Common myeloid progenitor, CD34-positive (primary cell): ENCODE results near the gene IDI2.

Experiments
- CTCF ChIA-PET: fragments of 350-600 bp; sonication (Branson Sonifier 250); formaldehyde crosslinking; loops from one replicate; lab custom pipeline; 2021; ENCODE audit warnings: antibody characterized with exemption; lab: Charles Lee
- POLR2A ChIA-PET: fragments of 350-600 bp; sonication (Branson Sonifier 250); formaldehyde crosslinking; loops from one replicate; lab custom pipeline; 2021; ENCODE audit warnings: antibody characterized with exemption; lab: Charles Lee
- DNase-seq, 3 donors: peaks; one replicate each; pipeline versions ENCODE4 v3.0.0 to v3.0.0-alpha.2; 2013
- H3K27ac ChIP-seq, 2 experiments: 1 replicate in 1 of 2; 2 replicates in 1 of 2; pipeline ENCODE4 v1.7.0; 2013; ENCODE audit warnings: inconsistent platforms in 2 of 2, low read length in 2 of 2, mild to moderate bottlenecking in 2 of 2, low read depth in 1 of 2, moderate library complexity in 1 of 2; ENCODE audit not compliant: severe bottlenecking in 2 of 2, insufficient read depth in 1 of 2, poor library complexity in 1 of 2
- H3K27me3 ChIP-seq, 5 experiments: replicated peaks in 2 of 5; 1 replicate in 3 of 5; 2 replicates in 2 of 5; pipeline versions ENCODE4 v1.6.1 to v1.7.0; 2013; ENCODE audit warnings: low read length in 4 of 5, mild to moderate bottlenecking in 2 of 5, moderate library complexity in 2 of 5, inconsistent platforms in 1 of 5; ENCODE audit not compliant: insufficient read depth in 5 of 5, control insufficient read depth in 4 of 5
- H3K36me3 ChIP-seq, 4 experiments: 1 replicate in 2 of 4; 2 replicates in 2 of 4; pipeline versions ENCODE4 v1.6.1 to v1.7.0; 2013; ENCODE audit warnings: low read length in 3 of 4, control low read depth in 1 of 4, mild to moderate bottlenecking in 1 of 4; ENCODE audit not compliant: control insufficient read depth in 4 of 4, insufficient read depth in 4 of 4
- H3K4me1 ChIP-seq, 4 experiments: 1 replicate in 3 of 4; 2 replicates in 1 of 4; pipeline versions ENCODE4 v1.6.1 to v1.7.1; 2013; ENCODE audit warnings: low read length in 3 of 4, mild to moderate bottlenecking in 3 of 4, control low read depth in 1 of 4, inconsistent platforms in 1 of 4, moderate library complexity in 1 of 4; ENCODE audit not compliant: control insufficient read depth in 4 of 4, insufficient read depth in 4 of 4; ENCODE audit errors: control extremely low read depth in 1 of 4
- H3K4me3 ChIP-seq, 7 experiments: 1 replicate in 4 of 7; 2 replicates in 3 of 7; pipeline versions ENCODE4 v1.5.1 to v1.7.0; 2013; ENCODE audit warnings: mild to moderate bottlenecking in 7 of 7, low read length in 6 of 7, moderate library complexity in 6 of 7, inconsistent platforms in 2 of 7, low read depth in 2 of 7, control low read depth in 1 of 7; ENCODE audit not compliant: insufficient read depth in 4 of 7, control insufficient read depth in 1 of 7; ENCODE audit errors: extremely low read depth in 1 of 7
- H3K9me3 ChIP-seq, 5 experiments: 1 replicate in 4 of 5; 2 replicates in 1 of 5; pipeline versions ENCODE4 v1.6.1 to v1.7.1; 2013; ENCODE audit warnings: low read length in 4 of 5, mild to moderate bottlenecking in 2 of 5, inconsistent platforms in 1 of 5, low read depth in 1 of 5, moderate library complexity in 1 of 5; ENCODE audit not compliant: control insufficient read depth in 4 of 5, insufficient read depth in 2 of 5; ENCODE audit errors: control extremely low read depth in 1 of 5
- WGBS: methylation state at CpG from one replicate; pipeline ENCODE4 v1.1.5; 2013; ENCODE audit not compliant: insufficient coverage; 5-methylcytosine and 5-hydroxymethylcytosine counted together

IDI2 gene

DNA sequence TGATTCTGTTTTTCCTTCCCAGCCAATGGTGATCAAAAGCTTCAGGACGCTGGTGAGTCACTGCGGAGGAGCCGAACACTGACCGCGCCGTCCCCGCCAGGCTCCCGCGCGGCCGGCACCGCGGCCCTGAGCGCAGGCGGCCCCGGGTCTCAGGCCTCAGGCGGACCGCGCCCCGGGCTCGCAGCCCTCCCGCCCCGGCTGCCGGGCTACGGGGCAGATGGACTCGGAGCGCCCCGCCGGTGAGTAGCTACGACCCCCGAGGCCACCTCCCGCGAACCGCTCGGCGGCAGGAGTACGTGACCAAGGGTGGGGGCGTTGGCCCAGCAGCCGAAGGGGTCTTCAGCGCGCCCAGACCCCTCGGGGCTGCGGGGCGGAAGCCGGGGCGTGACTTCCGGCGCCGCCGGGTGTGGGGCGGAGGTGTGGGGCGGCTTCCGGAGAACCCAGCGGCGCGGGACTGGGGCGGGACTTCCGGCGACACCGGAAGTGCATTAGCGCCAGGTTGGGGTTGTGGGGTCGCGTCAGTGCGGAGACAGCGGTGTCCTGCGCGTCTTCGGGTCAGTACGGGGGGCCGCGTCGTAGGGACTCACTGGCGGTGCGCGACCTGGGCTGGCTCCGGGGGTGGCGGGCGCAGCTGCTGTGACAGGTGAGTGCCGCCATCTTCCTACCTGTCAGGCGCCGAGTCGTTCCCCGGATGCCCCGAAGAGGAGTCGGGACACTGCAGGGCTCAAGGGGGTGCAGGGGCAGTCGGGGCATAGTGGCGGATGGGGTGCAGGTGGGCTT is 30.9 kb upstream of the IDI2 start, which contains the start of gene WDR37:
Gene WDR37, plus strand, starts transcription at position 60 of the 780 bp plus-strand sequence. CDS start 15,771 bp downstream, outside the sequence.
- H3K4me1 ChIP-seq = peaks cover 13 to 40% (median 27%) of the 10 kb centered on the region in 4 experiments
- CTCF ChIA-PET = interaction anchor here (1.0 to 1.3 kb wide), 2 partner anchors 14 to 40 kb away, joined by 3 read pairs; no protein-coding TSS in a partner anchor

DNA sequence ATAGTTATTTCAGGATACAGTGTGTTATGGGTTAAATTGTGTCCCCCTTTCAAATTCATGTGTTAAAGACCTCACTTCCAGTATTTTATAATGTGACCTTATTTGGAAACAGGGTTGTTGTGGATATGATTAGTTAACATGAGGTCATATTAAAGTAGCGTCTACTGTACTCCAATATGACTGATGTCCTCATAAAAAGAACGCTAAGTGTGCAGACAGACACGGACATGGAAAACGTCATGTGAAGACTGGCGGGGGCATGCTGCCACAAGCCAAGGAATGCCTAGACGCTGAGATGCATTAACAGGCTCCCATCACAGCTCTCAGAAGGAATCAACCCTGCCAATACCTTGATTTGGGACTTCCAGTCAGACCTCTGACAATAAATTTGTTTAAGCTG is 29.0 kb upstream of the IDI2 start:
- DNase-seq = no peak
- H3K4me3 ChIP-seq = peak overlapping the region in 1 of 7 experiments; percentile 94
- H3K27ac ChIP-seq = no peak overlapping the region
- H3K4me1 ChIP-seq = peaks cover 13 to 50% (median 36%) of the 10 kb centered on the region in 4 experiments
- POLR2A ChIA-PET = no interaction called here
- no peaks in the 10 kb centered on the region for H3K9me3 ChIP-seq
- no peaks in the 10 kb centered on the region for H3K27me3 ChIP-seq
- 97% methylated on average over 6 of the region's 6 CpGs for WGBS
- peaks cover 6 to 33% (median 14%) of the 10 kb centered on the region in 4 experiments for H3K36me3 ChIP-seq
- CTCF ChIA-PET = no interaction called here

More for the DNA sequence above, 30.9 kb upstream of the IDI2 start, which contains the start of gene WDR37:
- peak within 1 kb of the TSS; percentile 90 to 100 (median 95) for H3K4me3 ChIP-seq
- peak within 1 kb of the TSS; percentile 93 to 94 for H3K27ac ChIP-seq
- H3K9me3 ChIP-seq = no peaks in the 10 kb centered on the region
- H3K36me3 ChIP-seq = peaks cover 8 to 27% (median 13%) of the 10 kb centered on the region in 4 experiments
- WGBS = 0% methylated on average over 67 of the region's 87 CpGs
- POLR2A ChIA-PET = interaction anchor here (0.6 to 2.3 kb wide), 2 partner anchors 13 to 371 kb away, joined by 4 to 9 read pairs; no protein-coding TSS in a partner anchor
- peak; percentile 80 to 91 (median 82) for DNase-seq
- no peaks in the 10 kb centered on the region for H3K27me3 ChIP-seq

DNA sequence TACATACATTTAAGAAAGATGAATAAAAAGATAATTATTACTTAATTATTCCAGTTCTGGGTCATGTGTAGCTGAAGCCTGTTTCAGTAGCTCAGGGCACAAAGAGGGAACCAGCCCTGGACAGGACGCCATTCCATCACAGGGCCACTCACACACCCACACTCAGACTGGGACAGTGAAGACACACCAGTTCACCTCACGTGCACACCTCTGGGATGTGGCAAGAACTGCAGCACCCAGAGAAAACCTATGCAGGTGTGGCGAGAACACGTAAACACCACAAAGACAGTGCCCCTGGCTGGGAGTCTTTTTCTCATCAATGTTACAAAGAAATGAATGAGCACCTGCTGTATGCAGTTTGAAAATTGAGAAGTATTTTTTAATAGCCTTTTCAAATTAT is 24.9 kb upstream of the IDI2 start:
- peak in 1 of 3 donors; percentile 26 for DNase-seq
- peaks cover 19 to 46% (median 32%) of the 10 kb centered on the region in 4 experiments for H3K4me1 ChIP-seq
- H3K36me3 ChIP-seq = peaks cover 6 to 38% (median 11%) of the 10 kb centered on the region in 4 experiments
- CTCF ChIA-PET = interaction anchor here (0.7 to 1.2 kb wide), 2 partner anchors 19 to 61 kb away, joined by 3 read pairs; no protein-coding TSS in a partner anchor
- peak overlapping the region in 4 of 7 experiments; percentile 23 to 100 (median 96) for H3K4me3 ChIP-seq
- no peaks in the 10 kb centered on the region for H3K9me3 ChIP-seq
- POLR2A ChIA-PET = no interaction called here
- H3K27ac ChIP-seq = no peak overlapping the region
- WGBS = 94% methylated on average over 4 of the region's 4 CpGs
- no peaks in the 10 kb centered on the region for H3K27me3 ChIP-seq

DNA sequence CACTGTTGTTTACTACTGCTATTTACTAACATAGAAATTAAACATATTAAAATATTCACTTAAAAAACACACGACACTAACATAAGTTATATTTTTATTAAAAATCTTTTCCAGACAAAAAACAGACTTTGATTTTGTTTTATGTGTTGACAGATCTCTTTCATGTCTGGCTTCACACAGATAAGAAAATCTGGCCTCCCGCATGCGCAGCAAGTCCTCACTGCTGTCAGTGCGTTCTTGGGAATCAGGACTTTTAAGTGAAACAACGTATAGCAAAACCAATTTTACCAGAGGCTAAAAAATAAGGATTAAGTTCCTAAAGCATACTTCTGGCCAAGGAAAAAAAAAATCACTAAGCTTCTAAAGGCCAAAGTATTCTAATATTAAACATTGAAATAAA is 24.5 kb upstream of the IDI2 start:
- DNase-seq = peak in 1 of 3 donors; percentile 37
- CTCF ChIA-PET = interaction anchor here (0.7 to 1.2 kb wide), 2 partner anchors 20 to 61 kb away, joined by 3 read pairs; no protein-coding TSS in a partner anchor

DNA sequence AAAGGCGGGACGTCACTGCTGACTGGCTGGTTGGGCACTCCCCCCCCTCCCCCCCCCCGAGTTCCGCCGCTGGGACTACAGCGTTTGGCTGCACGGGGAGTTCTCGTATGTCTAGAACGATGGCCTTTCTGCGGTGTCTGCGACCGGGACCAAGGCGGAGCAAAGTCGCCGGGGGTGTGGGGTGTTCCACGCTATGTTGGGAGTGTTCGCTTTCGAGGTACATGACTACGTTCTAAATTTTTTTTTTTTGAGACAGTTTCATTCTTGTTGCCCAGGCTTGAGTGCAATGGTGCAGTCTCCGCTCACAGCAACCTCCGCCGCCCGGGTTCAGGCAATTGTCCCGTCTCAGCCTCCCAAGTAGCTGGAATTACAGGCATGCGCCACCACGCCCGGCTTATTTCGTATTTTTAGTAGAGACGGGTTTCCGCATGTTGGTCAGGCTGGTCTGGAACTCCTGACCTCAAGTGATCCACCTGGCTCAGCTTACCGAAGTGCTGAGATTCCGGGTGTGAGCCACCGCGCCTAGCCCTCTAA is 23.8 kb upstream of the IDI2 start:
- 0% methylated on average over 21 of the region's 34 CpGs for WGBS
- Histone ChIP-seq H3K4me1 (peaks cover 12 to 46% (median 29%) of the 10 kb centered on the region in 4 experiments), H3K27ac (peak overlapping the region; percentile 94 to 96)

More for the DNA sequence above, 24.5 kb upstream of the IDI2 start:
- Histone ChIP-seq H3K9me3 (no peaks in the 10 kb centered on the region), H3K27ac (peak overlapping the region; percentile 66 to 96), H3K27me3 (no peaks in the 10 kb centered on the region), H3K36me3 (peaks cover 6 to 40% (median 11%) of the 10 kb centered on the region in 4 experiments), H3K4me3 (peak overlapping the region in 6 of 7 experiments; percentile 80 to 100 (median 96)), H3K4me1 (peaks cover 17 to 46% (median 30%) of the 10 kb centered on the region in 4 experiments)
- POLR2A ChIA-PET = no interaction called here
- 71% methylated on average over 2 of the region's 5 CpGs for WGBS

DNA sequence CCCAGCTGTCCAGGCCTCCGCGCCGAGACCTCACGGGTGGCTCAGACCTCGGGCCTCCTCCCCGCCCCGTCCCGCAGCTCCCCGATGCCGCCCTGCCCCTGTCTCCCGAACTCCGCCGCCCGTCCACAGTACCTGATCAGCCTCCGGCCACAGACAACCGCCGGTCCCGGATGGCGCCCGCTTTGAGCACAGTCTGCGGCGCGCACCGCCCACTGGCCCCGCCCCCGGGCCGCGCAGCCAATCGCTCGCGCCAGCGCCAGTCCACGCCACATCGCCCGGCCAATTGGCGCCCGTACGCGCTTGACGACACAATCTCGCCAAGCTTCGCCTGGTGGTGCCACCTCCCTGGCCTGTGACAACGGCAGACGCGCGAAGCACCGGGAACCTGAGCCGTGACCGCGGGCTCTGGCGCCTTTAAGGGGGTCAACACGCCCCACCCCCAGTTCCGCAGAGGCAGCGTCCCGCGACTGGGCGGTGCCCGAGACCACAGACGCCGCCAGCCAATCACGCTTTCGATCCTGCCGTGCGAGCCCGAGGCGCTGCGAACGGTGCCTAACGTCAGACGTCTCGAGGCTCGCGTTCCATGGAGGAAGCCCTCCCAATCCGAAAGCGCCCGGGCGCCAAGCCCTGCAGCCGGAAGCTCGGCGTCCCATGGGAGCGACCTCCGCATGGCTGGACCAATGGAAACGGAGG is 23.2 kb upstream of the IDI2 start, which contains the start of gene IDI1:
Gene IDI1, minus strand, starts transcription at position 388 of the 693 bp plus-strand sequence. Its CDS starts 116 bp downstream, at position 272.
- peak within 1 kb of the TSS; percentile 94 to 96 for H3K27ac ChIP-seq
- H3K4me1 ChIP-seq = peaks cover 14 to 47% (median 33%) of the 10 kb centered on the region in 4 experiments
- peaks cover 4 to 40% (median 8%) of the 10 kb centered on the region in 4 experiments for H3K36me3 ChIP-seq
- no peaks in the 10 kb centered on the region for H3K27me3 ChIP-seq
- under 1% methylated on average over 52 of the region's 83 CpGs for WGBS
- H3K9me3 ChIP-seq = no peaks in the 10 kb centered on the region
- ChIA-PET CTCF (no interaction called here), POLR2A (interaction anchor here (0.6 to 1.6 kb wide), 5 partner anchors 9 to 117 kb away, joined by 3 to 8 read pairs (median 5); partner anchors contain the start of gene LARP4B)
- peak; percentile 97 to 99 (median 99) for DNase-seq
- H3K4me3 ChIP-seq = peak within 1 kb of the TSS; percentile 60 to 100 (median 95)

More for the DNA sequence above, 23.8 kb upstream of the IDI2 start:
- no peaks in the 10 kb centered on the region for H3K9me3 ChIP-seq
- no peak for DNase-seq
- H3K36me3 ChIP-seq = peaks cover 4 to 43% (median 11%) of the 10 kb centered on the region in 4 experiments
- ChIA-PET CTCF (interaction anchor here (1.2 kb wide), 1 partner anchor 21 kb away, joined by 3 read pairs; no protein-coding TSS in a partner anchor), POLR2A (interaction anchor here (1.2 to 1.6 kb wide), 4 partner anchors 8 to 118 kb away, joined by 3 to 8 read pairs (median 6); partner anchors contain the start of gene LARP4B)
- peak overlapping the region; percentile 60 to 100 (median 95) for H3K4me3 ChIP-seq
- H3K27me3 ChIP-seq = no peaks in the 10 kb centered on the region
